Stimulated activated CD8-positive, alpha-beta memory T cell treated with anti-CD3 and anti-CD28 coated beads, Interleukin-4, amount 100 ng/mL, for 4 hours (primary cell): Measurements from ENCODE around the gene DCLRE1B.

Source experiments
- DNase-seq, 2 donors: peaks; one replicate each; pipeline ENCODE4 v3.0.0-alpha.2; 2020; ENCODE audit warnings: low read depth in 2 of 2, low spot score in 1 of 2

Gene DCLRE1B

DNA sequence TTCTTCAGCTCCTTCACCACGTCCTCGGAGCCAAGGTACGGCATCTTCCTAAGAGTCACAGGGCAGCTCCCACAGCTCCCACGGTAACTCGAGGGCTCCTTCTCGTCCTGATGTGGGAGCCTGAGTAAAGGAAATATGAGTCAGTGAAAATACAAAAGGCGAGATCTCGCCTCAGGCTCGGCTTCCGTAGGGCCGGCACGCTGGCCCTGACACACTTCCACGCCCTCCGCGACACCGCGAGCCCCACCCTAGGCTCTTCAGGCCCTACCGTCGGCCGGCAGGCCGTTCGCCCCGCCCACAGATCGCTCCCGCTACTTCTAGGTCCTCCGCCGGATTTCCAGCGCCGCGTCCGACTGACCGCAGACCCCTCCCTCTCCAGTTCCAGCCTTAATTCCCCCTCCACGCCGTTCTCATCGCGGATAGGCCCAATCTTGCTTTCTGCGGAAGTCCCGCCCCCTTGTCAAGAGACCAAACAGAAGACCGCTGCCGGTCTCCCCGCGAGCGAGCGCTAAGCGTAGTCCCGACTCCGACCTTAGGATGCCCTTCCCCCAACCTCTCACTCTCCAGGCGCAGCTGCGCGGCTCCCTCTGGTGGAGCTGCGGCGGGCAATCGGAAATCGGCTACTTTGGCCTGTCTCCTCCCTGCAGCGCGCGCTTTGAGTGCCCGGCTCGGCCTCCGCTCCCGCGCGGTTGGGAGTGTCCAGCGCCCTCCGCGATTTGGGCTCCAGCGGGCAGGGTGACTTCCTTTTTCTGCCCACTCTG, at the start of gene DCLRE1B, which contains the start of gene AP4B1:
DCLRE1B (plus strand) TSS at position 653 of the 761 bp plus-strand sequence. CDS start 261 bp downstream, outside the sequence.
AP4B1 (minus strand) TSS at position 126 of the 761 bp plus-strand sequence; CDS start at position 44, 82 bp downstream.
- DNase-seq: peak; percentile 88 to 95

DNA sequence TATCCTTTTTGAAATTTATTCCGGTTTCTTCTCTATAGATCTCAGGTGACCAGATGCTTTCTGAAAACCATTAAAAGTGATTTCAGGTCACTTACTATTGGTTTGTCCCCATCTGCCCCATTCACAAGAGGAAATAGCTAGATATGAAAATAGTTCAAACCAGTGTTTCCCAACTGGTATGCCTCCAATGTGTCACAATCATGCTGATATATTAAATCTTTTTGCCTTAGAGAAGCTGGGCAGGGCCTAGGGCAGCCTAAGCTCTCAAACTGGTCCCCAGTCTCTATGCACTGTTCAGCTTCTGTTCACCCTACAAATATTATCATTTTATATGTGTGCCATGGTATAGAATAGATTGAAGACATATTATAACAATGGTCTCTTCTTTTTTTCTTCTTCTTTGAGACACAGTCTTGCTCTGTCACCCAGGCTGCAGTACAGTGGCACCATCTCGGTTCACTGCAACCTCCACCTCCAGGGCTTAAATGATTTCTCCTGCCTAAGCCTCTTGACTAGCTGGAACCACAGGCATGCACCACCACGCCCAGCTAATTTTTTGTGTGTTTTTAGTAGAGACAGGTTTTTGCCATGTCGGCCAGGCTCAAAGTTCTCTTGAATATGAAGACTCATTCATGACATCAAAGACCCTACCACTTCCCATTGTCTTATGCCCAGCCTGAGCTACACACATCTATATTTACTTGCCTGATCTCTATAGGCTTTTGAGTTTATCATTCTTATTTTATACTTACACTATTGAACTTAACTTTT, 49.3 kb upstream of the DCLRE1B start:
- DNase-seq: no peak

DNA sequence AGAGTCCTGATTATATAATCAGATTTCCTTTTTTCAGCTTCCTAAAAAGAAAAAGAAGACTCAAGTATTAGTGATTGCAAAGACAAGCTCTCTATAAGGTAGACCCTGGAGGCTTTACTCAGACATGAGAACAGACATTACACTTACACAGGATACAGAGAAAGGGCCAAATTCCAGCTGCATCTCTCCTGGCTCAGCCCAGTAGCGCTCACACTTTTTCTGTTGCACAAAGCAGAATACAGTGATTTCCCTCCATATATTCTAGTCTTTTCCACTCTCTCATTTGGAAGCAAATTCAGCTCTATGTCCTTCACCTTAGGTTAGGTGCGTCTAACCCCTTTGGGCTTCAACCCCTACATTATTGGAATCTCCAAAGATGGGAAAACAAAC, 48.7 kb upstream of the DCLRE1B start:
- no peak for DNase-seq

DNA sequence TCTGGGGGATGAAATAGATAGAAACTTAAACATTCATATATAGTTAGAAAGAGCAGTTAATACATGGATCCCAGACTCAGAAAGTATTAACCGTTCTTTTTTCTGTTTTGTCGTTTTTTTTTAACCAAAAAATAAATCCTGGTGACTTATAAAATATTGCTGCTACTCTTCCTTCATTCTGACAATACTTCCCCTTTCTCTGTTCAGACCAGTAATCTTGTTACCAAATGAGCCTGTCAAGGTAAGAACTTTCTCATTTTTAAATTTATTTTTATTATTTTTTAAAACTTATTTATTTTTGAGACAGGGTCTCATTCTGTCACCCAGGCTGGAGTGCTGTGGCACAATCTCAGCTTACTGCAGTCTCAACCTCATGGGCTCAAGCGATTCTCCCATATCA, 47.4 kb upstream of the DCLRE1B start:
- DNase-seq: no peak

DNA sequence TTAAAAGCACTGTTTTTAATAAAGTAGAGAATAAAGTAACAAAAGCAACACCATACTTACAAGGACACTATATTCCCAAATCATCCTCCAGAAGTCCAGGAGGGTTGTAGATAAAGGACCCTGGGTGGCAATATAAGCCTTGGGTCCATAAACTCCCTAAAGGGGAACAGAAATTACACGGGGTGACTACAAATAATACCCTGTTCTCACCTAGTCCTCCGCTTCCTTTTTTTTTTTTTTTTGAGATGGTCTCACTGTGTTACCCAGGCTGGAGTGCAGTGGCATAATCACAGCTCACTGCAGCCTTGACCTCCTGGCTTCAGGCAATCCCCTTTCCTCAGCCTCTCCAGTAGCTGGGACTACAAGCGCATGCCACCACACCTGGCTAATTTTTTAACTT, 46.7 kb upstream of the DCLRE1B start:
- DNase-seq: no peak

DNA sequence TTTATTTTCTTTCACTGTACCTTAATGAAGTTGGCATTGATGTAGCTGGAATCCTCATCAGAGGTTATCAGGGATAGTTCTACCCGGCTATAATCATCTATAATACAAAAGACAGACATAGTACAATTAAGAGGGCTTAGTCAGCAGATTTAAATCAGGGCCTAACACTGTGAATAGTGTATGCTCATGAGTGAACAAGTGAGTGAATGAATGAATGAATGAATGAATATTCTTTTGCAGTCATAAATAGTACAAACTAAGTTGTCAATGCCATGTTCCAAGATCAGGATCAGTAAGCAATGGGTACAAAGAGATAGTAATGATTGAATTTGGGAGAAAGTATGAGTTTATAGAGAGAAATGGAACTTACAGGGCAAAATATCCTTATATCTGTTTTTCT, 46.1 kb upstream of the DCLRE1B start:
- DNase-seq: no peak

DNA sequence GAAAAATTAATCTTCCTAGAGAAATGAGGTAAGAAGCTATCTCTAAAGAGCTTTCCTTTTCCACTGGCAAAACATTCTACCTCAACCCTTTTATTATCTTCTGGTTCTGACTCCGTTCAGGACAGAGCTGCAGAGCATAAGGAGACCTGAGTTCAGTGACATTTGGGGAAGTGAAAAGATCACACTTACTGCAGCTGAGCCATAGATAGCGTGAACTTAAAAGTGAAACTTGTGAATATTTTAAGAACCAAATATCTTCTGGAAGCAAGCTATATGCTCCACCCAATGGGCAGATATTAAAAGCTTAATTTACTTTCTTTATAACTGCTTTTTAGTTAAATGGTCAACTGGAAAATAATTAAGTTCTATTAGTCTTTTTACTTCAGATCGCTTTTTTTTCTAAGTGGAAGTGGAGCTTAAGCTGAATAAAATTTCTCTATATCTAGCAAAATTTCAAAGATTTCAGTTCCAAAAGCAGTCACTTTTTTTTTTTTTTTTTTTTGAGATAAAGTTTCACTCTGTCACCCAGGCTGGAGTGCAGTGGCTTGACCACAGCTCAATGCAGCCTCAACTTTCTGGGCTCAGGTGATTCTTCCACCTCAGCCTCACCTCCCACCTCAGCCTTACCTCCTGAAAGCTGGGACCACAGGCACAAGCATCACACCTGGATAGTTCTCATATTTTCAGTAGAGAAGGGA, 45.5 kb upstream of the DCLRE1B start:
- no peak for DNase-seq

DNA sequence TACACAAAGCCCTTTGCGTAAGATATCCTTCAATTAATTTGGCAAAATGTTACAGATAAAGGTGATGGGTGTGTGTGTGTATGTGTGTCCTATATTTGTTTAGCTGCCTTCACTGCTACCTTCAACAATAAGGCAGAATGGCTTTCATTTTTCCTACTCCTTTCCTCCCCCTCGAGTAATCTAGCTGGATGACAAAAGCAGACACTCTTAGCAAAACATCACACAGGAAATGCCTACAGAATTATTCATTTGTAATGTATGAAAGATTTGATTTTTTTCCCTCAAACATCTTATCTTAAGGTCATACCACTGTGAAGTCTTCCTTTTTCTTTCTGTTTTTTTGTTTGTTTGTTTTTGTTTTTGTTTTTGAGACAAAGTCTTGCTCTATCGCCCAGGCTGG, 44.2 kb upstream of the DCLRE1B start:
- no peak for DNase-seq

DNA sequence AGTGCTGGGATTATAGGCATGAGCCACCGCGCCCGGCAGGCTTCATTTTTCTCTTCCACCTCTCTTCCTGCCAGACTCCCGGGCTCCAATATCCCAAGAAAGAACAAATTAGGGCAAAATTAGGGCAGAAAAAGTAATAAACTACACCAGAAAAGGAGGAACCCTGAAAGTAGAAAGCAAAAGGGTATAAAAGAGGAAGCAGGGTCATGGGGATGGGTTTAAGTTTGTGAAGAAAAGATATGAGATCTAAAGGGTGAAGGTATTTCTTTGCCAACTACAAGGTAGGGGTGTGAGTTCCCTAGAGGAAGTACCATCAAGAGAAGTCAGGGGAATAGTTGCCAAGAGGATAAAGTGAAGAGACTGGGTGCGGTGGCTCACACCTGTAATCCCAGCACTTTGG, 43.5 kb upstream of the DCLRE1B start:
- DNase-seq: no peak

DNA sequence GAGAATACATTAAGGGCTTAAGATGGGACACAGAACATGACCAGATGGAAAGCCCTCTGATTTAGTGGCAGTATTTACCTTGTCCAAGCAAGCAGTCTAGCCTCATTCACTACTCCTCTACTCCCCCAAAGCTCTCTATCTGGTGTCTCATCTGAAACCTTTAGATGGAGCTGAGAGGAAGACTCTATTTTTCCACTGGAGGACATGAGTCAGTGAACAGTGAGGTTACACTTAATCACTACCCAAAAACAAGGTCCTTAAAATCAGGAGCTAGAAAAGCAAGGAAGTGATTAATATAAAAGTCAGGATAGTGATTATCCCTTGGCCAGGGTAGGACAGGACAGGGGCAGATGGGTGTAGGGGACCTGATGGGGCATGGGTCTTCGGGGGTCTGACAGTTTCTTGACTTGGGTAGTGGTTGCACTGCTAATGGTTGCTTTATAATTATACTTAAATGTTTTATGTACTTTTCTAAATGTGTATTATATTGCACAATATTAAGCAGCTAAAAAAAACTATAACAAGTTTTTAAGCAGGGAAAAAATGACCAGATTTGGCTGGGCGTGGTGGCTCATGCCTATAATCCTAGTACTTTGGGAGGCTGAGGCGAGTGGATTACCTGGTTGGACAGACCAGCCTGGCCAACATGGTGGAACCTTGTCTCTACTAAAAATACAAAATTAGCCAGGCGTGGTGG, 36.6 kb upstream of the DCLRE1B start:
- no peak for DNase-seq

DNA sequence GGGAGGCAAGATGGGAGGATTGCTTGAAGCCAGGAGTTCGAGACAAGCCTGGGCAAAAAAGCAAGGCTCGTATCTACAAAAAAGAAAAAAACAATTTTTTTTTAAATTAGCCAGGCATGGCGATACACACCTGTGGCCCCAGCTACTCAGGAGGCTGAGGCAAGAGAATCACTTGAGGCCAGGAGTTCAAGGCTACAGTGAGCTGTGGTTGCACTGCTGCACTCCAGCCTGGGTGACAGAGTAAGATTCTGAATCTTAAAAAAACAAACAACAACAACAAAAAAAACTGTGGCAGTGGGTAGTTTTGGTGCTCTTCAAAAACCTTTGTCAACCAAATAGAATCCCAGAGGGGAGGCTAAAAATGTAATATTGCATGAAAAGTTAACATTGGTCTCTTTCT, 34.3 kb upstream of the DCLRE1B start:
- no peak for DNase-seq

DNA sequence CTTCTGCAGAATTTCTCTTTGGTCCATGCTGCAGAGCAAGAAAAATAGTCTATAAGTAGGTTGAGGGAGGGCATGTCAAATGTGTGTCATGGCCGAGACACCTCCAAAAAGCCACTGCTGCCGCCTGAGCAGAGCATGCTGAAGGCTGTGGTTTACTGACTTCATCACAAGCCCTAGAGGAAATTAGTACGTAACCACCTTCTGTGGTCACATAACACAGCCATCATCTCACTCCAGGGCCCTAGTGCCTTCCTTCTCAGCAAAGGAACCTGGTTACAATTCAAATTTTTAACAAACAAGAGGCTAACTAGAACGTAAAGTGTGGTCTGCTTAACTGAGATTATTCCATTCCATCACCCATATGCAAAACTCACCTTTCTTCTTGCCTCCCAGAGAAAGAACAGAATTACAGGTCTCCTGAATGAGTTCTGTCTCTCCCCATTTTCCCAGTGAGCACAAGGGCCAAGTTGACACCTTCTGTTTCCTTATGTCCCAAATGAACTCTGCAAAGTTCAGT, 33.5 kb upstream of the DCLRE1B start, which contains the start of gene PTPN22:
PTPN22 (minus strand) TSS at position 116 of the 517 bp plus-strand sequence.
- DNase-seq: peak; percentile 50 to 70

DNA sequence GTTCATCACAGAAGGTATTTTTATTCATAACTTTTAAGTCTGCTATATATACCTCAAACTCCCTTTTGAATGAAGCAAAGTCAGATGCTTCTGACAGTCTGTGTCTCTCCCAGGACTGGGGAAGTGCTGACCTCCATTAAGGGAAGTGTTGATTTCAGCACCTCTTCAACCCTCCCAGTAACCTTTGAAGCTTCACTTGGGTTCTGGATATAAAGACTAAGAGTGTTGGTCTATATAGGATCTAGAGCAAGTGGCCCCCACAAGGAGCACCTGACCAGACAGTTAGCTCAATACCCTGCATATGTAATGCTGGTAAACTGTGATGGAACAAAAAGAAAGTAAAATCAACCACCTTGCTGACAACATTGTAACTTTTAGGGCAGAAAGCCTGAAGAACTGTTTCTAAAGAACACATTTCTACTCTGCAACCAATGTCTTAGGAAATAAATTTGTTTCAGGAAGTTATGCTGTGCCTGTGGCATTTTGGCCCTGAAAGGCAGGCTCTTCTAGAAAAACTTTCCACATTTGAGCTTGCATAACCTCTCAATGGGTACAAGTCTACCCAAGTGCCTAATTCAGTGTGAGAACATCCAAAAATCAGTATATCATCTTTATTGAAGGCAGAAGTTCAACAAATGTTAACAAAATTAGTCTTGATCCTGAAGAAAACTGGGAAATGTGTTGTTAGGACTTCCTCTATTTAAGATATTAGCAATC, 32.7 kb upstream of the DCLRE1B start:
- DNase-seq: no peak

DNA sequence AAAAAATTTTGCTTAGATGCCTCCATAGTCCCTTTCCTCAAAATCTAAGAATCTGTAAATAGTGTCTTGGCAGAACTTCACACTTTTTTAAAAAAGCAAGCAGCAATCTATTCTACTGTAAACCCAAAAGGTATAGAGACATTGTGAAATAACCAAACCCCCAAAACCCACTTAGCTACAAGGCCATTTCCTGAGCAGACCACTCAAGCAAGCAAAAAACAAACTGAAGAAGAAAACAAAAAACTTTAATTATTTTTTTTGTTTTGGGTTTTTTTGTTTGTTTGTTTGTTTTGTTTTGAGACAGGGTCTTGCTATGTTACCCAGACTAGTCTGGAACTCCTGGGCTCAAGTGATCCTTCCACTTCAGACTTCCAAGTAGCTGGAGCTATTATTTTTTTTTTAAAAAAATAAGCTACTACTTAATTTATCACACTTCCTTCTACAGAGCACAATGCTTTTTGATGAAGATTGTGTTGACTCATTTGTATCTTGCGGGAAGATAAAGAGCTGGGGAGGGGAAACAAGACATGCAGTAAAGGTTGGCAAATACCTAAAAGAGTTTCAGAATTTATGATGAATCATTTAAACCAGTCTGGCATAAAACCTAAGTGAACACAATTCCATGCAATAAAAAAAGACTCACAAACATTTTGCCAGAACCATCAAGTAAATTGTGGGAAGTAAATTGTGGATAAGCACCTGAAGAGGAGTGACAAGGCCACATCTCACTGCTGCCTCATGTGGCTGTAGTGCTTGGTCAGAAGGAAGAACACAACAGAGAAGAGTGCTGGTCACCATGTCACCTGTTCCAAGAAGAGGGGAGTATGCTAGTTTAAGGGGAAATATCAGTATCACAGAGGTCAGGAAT, 30.9 kb upstream of the DCLRE1B start:
- no peak for DNase-seq

DNA sequence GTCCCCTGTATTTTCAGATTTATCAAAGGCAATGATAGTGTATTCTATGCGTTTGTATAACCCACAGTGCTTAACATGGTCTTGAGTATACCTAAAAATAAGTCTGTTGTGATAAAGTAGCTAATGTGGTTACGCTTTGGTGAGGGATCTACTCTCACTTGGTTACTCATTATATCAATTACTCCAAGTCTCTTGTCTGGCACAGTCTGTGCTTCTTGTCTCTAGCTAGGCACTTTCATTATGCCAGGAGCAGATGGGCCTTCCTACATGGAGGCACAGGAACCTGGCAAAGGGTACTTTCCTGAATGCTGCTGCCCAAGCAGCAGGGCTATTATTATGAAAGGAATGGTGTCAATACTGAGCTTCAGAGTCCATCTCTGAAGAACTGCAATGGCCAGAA, 29.4 kb upstream of the DCLRE1B start:
- DNase-seq: no peak

DNA sequence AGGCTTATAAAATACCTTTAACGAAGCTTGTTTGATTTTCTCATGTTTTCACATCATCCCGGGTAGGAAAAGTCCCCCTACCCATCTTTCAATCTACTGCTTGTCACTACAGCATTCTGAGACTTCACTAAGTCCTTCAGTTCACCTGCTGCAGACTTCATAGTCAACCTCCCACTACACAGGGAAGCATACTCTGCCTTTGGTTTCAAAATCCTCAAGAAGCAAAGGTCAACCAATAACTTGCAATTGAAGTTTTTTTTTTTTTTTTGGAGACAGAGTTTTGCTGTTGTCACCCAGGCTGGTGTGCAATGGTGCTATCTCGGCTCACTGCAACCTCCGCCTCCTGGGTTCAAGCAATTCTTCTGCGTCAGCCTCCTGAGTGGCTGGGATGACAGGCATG, 28.9 kb upstream of the DCLRE1B start:
- no peak for DNase-seq

DNA sequence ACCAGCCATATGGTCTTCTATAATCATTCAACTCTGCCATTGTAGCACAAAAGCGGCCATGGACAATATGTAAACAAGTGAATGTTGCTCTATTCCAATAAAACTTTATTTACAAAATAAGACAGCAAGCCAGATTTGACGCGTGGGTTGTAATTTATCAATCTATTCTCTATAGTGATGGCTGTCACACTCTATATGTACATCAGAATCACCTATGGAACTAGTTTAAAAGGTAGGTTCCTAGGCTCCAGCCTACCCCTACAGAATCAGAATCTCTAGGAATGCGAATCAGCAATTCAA, 25.4 kb upstream of the DCLRE1B start:
- DNase-seq: no peak

DNA sequence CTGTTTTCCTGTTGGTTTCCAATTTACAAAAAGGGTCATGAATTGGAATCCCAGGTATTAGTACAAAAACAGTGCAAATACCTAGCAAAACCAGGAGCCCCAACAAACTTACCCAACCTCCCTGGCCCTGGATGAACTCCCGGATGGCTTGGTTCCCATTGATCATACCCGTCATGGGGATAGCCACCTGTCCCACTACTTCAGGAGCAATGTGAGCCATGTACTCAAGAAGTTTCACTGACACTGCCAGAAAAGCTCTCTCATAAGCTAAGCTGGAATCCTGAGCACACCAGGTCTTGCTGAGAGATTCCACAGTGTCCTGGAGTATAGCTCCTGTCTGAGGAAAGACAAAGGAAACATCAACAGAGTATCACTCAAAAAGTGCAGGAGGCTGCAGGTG, 23.5 kb upstream of the DCLRE1B start:
- no peak for DNase-seq
